ENCODE results near the gene TP63.

Gene TP63

DNA sequence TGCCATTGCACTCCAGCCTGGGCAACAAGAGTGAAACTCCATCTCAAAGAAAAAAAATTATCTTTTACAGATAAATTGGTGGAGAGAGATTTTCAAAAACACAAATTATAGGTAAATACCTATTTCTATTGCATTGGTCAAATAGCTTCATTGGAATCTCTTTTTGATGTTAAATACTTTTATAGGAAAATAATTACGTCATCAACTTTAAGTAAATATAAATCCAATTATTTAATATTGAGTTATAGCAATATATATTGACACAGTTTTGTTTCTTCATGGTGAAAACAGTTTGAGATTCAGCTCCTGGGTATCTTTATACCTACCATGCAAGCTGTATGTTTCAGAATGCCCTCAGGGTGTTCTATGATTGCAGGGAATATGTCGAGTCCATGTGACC is 172.1 kb downstream of the TP63 start:
- no peak for TF ChIP-seq ZFX (IDR thresholded peaks at IDR 0.05)
- TF ChIP-seq, protein P1, sequence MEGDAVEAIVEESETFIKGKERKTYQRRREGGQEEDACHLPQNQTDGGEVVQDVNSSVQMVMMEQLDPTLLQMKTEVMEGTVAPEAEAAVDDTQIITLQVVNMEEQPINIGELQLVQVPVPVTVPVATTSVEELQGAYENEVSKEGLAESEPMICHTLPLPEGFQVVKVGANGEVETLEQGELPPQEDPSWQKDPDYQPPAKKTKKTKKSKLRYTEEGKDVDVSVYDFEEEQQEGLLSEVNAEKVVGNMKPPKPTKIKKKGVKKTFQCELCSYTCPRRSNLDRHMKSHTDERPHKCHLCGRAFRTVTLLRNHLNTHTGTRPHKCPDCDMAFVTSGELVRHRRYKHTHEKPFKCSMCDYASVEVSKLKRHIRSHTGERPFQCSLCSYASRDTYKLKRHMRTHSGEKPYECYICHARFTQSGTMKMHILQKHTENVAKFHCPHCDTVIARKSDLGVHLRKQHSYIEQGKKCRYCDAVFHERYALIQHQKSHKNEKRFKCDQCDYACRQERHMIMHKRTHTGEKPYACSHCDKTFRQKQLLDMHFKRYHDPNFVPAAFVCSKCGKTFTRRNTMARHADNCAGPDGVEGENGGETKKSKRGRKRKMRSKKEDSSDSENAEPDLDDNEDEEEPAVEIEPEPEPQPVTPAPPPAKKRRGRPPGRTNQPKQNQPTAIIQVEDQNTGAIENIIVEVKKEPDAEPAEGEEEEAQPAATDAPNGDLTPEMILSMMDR (conservative IDR thresholded peaks at IDR 0.05), result no peak
- H3K27ac ChIP-seq, result no peak overlapping the region

DNA sequence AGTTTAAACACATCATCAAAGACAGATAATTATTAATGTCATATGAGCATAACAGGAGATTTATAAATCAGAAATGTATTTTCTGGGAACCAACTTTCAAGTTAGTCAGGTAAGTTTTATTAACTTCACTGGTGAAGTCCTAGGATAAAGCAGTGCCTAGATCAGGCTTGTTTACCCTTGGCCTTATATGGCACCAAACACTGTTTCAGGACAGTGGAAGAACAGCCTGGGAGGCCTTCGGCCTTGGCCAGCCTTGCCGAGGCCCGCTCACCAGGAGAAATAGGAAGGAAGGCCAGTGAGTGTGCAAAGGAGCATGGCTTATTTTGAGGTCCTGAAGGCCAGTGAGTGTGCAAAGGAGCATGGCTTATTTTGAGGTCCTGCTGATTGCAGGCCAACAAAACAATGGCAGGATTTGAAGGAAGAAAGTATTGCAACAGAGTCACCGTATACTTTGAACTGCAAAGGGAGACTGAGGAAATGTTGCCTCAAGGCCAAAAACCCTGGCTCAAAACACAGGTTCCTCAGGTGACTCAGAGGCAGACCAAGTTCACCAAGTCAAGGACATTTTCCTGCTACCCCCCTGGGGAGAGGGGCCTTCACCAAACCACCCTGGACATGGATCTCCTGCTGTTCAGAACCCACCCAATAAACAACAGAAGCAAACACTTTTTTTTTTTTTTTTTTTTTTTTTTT is 174.3 kb downstream of the TP63 start:
- H3K27ac ChIP-seq, result no peak overlapping the region
- no peak for TF ChIP-seq ZFX (IDR thresholded peaks at IDR 0.05)
- TF ChIP-seq, protein P1 (conservative IDR thresholded peaks at IDR 0.05), result no peak

DNA sequence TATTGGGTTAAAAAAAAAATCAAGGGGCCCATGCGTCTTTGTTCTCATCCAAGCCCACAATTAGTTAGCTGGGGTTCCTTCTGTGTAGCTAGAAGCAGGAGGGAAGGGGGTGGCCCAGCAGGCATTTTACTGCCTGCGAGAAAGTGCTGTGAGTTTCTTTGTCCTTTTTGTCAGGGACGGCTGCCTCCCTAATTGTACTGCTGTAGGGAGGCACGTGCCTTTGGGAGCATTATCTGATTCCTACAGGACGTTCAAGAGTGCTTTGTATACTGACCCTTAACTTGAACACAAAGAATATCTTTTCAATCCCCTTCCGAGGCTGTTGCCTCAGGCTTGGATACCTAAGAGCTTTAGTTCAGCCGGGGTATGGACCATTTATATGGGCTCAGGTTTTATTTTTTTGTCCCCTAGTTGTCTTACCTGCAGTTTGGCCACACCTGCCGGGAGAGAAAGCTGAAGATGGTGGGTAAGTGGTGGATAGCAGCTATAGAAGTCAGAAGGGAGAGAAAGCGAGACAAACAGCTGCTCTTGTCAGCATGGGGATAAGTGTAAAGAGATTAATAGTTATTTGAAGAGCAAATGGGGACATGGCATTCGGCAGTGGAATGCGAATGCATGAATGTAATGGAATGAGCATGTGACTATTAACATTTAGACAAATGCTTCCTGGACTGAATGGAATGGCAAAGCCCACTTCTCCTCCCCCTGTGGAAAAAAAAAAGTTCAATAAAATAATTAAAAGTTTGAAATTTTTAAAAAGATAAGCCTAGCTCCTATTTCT is 175.2 kb downstream of the TP63 start:
- H3K27ac ChIP-seq, result no peak overlapping the region
- TF ChIP-seq ZFX (IDR thresholded peaks at IDR 0.05), result no peak
- TF ChIP-seq, protein P1 (conservative IDR thresholded peaks at IDR 0.05), result no peak

DNA sequence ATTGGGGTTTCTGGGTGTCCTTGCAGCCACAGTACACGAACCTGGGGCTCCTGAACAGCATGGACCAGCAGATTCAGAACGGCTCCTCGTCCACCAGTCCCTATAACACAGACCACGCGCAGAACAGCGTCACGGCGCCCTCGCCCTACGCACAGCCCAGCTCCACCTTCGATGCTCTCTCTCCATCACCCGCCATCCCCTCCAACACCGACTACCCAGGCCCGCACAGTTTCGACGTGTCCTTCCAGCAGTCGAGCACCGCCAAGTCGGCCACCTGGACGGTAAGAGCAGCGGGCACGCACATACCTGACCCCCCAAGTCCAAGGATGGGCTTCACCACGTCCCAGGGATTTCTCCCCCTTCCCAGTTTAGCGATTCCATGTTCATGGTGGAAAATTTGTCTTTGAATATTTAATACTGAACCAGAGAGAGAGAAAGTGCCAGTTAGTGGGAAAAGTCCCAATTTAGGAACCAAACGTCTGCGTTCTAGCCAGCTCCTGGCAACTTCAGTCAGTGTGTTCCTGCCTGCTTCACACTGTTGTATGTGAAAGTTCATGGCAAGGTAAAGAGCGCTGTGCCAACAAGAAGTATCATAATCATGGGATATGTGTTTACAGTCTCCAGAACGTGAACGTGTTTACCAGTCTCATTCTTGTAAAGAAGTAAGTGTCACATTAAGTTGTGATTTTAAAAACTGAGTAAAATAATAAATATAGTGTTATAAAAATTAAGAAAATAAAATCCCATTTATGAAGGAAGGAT is 177.2 kb downstream of the TP63 start:
- TF ChIP-seq ZFX (IDR thresholded peaks at IDR 0.05), result no peak
- TF ChIP-seq, protein P1 (conservative IDR thresholded peaks at IDR 0.05), result no peak
- no peak overlapping the region for H3K27ac ChIP-seq

DNA sequence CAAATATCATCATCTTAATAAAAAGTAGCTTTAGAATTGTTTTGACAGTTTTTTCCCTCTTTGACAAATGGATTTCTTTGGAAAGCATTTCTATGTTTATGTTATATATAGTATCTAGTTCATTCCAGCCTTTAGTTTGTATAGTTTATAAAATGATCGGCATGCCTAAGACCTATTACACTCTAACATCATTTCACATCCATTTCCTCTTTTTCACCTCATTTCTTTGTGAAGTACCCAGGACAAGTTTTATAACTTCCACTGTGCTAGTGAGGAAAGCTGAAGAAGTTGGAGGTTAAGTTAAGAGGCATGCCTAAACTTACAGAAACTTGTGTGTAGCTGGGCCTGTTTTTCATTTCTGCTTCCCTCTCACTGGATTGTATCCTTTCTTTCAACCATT is 178.4 kb downstream of the TP63 start:
- no peak overlapping the region for H3K27ac ChIP-seq
- no peak for TF ChIP-seq ZFX (IDR thresholded peaks at IDR 0.05)
- TF ChIP-seq, protein P1 (conservative IDR thresholded peaks at IDR 0.05), result no peak

DNA sequence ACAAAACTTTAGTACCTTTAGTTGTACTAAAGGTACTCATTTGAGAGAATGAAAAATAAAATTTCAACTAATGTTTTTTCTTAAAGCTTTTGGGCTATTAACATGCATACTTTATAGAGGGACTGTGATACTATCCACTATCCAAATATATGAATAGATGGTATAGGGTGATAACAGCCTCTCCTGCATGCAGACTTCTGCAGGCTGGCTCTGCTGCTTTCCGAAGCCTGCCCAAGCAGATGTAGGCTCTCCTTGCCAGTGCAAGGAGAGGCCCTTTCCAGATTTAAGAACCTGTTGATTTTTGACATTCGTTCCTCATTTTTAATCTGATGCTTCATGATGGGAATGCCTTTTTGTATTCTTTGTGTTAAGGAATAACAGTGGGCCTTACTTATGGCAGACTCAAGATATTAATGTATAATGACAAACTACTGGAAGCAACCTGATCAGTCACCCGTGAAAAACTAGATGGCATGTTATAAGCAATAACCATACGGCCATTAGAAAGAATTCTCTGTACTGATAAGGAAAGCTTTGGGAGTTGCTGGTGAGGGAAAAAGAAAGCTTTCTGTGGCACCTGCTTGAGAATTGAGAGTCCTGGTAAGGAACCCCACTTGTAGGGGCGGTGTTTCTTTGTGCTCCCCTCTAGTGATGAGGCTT is 181.7 kb downstream of the TP63 start:
- TF ChIP-seq ZFX (IDR thresholded peaks at IDR 0.05), result no peak
- TF ChIP-seq, protein P1 (conservative IDR thresholded peaks at IDR 0.05), result no peak
- H3K27ac ChIP-seq, result no peak overlapping the region

Data from C4-2B (cell line).